ENCODE measurements around the gene GIPC3.
"Not testable (repeated sequence)": the region's sequence is repeated elsewhere in the genome, so short reads cannot be mapped to it uniquely, and the experiment has no call there.

The GIPC3 gene

GRCh38 chr19:3623716-3624115 lies 38.4 kb downstream of the GIPC3 start:
- Histone ChIP-seq H3K9ac (0 out of 2 replicates have a peak overlapping the region, but pooled peaks have one; percentile 94), H3K4me3 (no peak overlapping the region), H3K9me3 (no peaks in the 10 kb centered on the region), H4K20me1 (peaks cover 72% of the 10 kb centered on the region), H3K4me1 (peaks cover 32% of the 10 kb centered on the region), H3K27ac (no peak overlapping the region), H3K27me3 (no peaks in the 10 kb centered on the region), H3K4me2 (no peak overlapping the region), H3K36me3 (peaks cover 53% of the 10 kb centered on the region)
- no peak for TF ChIP-seq Cebpa-rat (IDR thresholded peaks at IDR 0.05)

DNA sequence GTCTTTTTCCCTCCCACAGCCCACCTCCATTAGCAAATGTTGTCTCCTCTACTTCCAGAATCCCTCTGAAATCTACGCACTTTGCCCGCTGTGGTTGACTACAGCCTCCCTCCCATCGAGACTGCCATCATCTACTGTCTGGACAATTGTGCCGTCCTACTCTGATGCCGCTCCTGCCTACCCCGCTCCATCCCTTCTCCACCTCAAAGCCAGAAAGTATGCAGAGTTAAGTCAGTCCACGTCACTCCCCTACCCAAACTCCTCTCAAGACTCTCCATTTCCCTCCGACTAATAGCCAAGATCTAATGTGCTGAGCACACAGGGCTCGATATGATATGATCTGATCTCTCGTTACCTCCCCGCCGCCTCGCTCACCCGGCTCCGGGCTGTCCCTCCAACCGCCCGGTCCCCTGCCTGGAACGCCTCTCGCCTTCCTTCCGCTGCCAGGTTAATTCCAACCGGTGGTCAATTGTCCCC lies 40.8 kb downstream of the GIPC3 start:
- Histone ChIP-seq H3K27ac (peak overlapping the region; percentile 98), H3K27me3 (no peaks in the 10 kb centered on the region), H3K9ac (peak overlapping the region; percentile 94), H3K4me3 (peak overlapping the region; percentile 95), H4K20me1 (peaks cover 55% of the 10 kb centered on the region), H3K4me1 (peaks cover 25% of the 10 kb centered on the region), H3K36me3 (peaks cover 40% of the 10 kb centered on the region), H3K9me3 (no peaks in the 10 kb centered on the region), H3K4me2 (peak overlapping the region; percentile 100)
- TF ChIP-seq Cebpa-rat (IDR thresholded peaks at IDR 0.05) = no peak

DNA sequence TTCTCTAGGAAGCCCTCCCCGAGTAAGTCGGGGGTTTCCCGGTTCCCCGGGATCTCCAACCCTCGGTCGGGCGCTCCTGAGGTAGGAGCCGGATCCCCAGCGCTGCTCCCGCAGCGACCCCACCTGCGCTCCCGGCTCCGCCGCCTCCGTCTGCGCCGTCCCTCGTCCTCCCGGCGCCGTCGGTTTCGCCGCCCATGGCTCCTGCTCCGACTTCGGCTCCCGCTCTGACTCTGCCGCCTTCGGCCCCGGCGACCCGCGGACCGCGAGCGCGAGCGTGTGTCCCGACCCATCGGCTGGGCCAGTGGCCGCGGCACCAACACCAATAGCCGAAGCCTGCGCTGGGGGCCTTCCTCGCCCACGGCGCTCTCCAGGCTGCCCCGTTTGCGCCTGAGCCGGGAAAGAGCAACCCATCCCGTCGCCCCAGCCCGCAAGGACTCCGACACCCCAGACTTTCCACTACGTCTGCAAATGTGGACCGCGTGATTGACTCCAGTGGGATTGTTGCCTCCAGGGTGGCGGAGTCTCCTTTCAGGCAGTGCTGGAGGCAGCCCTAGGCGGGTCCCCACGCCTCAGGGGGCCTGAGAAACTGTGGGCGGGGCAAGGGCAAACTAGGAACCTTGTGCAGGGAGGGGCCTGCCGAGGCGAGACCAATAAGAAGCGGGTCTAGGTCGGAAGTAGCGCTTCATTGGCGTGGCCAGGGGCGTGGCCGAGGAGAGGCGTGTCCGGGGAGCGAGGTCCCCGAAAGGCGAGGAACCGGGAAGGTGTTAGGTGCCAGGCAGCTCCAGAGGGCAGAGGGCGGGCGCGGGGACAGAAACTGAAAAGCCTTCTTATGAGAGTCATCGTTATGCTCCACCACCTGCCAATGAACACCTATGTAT lies 41.4 kb downstream of the GIPC3 start, which contains the start of gene CACTIN:
Gene CACTIN (minus strand): TSS at position 318 of the 878 bp plus-strand sequence. CDS start 28 bp downstream, at position 290.
- peak within 1 kb of the TSS; percentile 98 for H3K27ac ChIP-seq
- H3K4me1 ChIP-seq = peaks cover 30% of the 10 kb centered on the region
- peak within 1 kb of the TSS; percentile 95 for H3K4me3 ChIP-seq
- no peaks in the 10 kb centered on the region for H3K27me3 ChIP-seq
- peaks cover 40% of the 10 kb centered on the region for H3K36me3 ChIP-seq
- peak within 1 kb of the TSS; percentile 94 for H3K9ac ChIP-seq
- no peak for TF ChIP-seq Cebpa-rat (IDR thresholded peaks at IDR 0.05)
- no peaks in the 10 kb centered on the region for H3K9me3 ChIP-seq
- H3K4me2 ChIP-seq = peak within 1 kb of the TSS; percentile 100
- peaks cover 55% of the 10 kb centered on the region for H4K20me1 ChIP-seq

- H3K27me3 ChIP-seq = no peaks in the 10 kb centered on the region
- H3K4me3 ChIP-seq = no peak overlapping the region; the same call in 1 of the 2 replicates
- peak overlapping the region; percentile 100 for H3K4me2 ChIP-seq
- peaks cover 55% of the 10 kb centered on the region for H4K20me1 ChIP-seq
- no peak overlapping the region for H3K27ac ChIP-seq
- H3K9ac ChIP-seq = no peak overlapping the region
- peaks cover 40% of the 10 kb centered on the region for H3K36me3 ChIP-seq
- H3K4me1 ChIP-seq = peaks cover 30% of the 10 kb centered on the region
- no peak for TF ChIP-seq Cebpa-rat (IDR thresholded peaks at IDR 0.05)
- H3K9me3 ChIP-seq = no peaks in the 10 kb centered on the region
Observed at GRCh38 chr19:3627351-3627723, 42.1 kb downstream of the GIPC3 start.

DNA sequence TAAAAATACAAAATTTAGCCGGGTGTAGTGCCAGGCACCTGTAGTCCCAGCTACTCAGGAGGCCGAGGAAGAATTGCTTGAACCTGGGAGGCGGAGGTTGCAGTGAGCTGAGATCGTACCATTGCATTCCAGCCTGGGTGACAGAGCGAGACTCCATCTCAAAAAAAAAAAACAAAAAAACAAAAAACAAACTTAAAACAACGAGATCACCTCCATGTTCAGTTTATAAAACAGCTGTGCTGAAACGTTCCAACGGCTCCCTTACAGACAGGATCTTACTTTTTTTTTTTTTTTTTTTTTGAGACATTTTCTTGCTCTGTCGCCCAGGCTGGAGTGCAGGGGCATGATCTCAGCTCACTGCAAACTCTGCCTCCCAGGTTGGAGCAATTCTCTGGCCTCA lies 43.5 kb downstream of the GIPC3 start:
- not testable (repeated sequence) for H3K27me3 ChIP-seq, H3K27ac ChIP-seq, H3K4me2 ChIP-seq, H3K9me3 ChIP-seq, H3K4me3 ChIP-seq
- Histone ChIP-seq H3K9ac (0 out of 2 replicates have a peak overlapping the region, but pooled peaks have one; percentile 12), H3K36me3 (peaks cover 42% of the 10 kb centered on the region), H3K4me1 (peaks cover 30% of the 10 kb centered on the region), H4K20me1 (peaks cover 43% of the 10 kb centered on the region)

DNA sequence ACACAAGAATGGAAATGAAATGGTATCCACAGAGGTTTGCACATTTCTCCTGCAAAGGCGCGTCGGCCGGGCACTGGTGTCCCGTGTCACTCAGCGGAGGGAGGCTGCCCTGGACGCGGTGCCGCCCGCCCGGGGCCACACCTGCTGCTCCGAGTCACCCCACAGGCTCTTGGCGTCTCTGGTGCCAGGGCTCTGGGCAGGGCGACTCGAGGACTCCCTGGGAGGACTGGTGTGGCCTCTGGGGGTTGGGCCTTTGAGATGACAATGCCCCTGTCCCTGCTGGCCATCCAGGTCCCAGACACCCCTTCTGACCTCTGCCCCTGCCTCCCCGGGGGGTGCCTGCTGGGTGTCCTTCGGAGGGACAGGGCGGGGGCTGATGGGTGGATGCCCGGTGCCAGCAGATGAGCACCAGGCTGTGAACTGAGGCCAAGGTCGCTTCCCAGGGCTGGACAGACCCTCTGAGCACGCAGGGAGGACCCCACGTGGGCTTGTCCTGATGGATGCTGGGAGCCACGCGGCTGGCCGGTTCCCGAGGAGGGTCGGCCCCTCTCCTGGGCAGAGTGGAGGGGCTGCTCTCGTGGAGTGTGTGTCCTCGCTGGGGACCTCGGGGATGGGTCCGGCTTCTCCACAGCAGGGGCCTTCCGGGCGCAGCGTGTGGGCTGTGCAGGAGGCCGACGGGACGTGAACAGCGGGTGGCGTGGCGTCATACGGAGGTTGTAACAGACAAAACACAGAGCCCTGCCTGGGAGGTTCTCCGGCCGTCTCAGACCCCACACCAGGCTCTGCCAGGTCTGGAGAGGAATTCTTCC lies 46.0 kb downstream of the GIPC3 start:
- peak overlapping the region; percentile 24; the same call in 1 of the 2 replicates for H3K4me2 ChIP-seq
- no peaks in the 10 kb centered on the region for H3K9me3 ChIP-seq
- H3K9ac ChIP-seq = peak overlapping the region; percentile 41; the same call in 1 of the 2 replicates
- peaks cover 11% of the 10 kb centered on the region; the same call in 1 of the 2 replicates for H3K4me1 ChIP-seq
- H3K27ac ChIP-seq = no peak overlapping the region
- H3K4me3 ChIP-seq = no peak overlapping the region
- no peaks in the 10 kb centered on the region for H3K27me3 ChIP-seq
- no peak for TF ChIP-seq Cebpa-rat (IDR thresholded peaks at IDR 0.05)
- H3K36me3 ChIP-seq = peaks cover 42% of the 10 kb centered on the region
- H4K20me1 ChIP-seq = peaks cover 19% of the 10 kb centered on the region

DNA sequence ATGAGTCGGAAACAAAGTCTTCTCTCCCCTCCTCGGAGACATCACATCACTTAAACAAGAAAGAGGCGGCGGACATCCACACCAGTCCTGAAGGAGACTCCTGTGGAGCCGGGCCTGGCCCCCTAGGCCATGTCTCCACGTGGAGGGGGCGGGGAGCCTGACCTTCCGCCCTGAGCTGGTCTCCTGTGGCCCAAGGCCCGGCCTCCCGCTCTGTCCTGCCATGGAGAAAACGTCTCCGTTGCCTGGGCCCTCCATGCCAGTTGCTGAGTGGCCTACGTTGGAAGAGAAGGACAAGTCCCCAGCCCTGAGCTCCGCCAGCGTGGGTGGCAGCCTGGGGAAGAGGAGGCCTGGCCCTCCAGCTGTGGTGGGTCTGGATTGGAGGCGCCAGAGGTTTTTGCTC lies 46.8 kb downstream of the GIPC3 start:
- no peaks in the 10 kb centered on the region for H3K27me3 ChIP-seq
- H3K36me3 ChIP-seq = peaks cover 50% of the 10 kb centered on the region
- no peak overlapping the region for H3K4me3 ChIP-seq
- H3K27ac ChIP-seq = no peak overlapping the region
- TF ChIP-seq Cebpa-rat (IDR thresholded peaks at IDR 0.05) = no peak
- H3K9me3 ChIP-seq = no peaks in the 10 kb centered on the region
- H3K9ac ChIP-seq = no peak overlapping the region
- no peak overlapping the region for H3K4me2 ChIP-seq
- peaks cover 18% of the 10 kb centered on the region; the same call in 1 of the 2 replicates for H3K4me1 ChIP-seq
- 0 out of 2 replicates have a peak, but pooled peaks cover 15% of the 10 kb centered on the region for H4K20me1 ChIP-seq

GRCh38 chr19:3632739-3633558 lies 47.7 kb downstream of the GIPC3 start:
- H3K27me3 ChIP-seq = no peaks in the 10 kb centered on the region
- no peak overlapping the region for H3K27ac ChIP-seq
- no peak overlapping the region for H3K4me3 ChIP-seq
- no peak overlapping the region for H3K9ac ChIP-seq
- no peak for TF ChIP-seq Cebpa-rat (IDR thresholded peaks at IDR 0.05)
- peaks cover 56% of the 10 kb centered on the region for H3K36me3 ChIP-seq
- H3K9me3 ChIP-seq = no peaks in the 10 kb centered on the region
- no peak overlapping the region for H3K4me2 ChIP-seq
- peaks cover 20% of the 10 kb centered on the region; the same call in 1 of the 2 replicates for H3K4me1 ChIP-seq
- H4K20me1 ChIP-seq = 0 out of 2 replicates have a peak, but pooled peaks cover 15% of the 10 kb centered on the region

DNA sequence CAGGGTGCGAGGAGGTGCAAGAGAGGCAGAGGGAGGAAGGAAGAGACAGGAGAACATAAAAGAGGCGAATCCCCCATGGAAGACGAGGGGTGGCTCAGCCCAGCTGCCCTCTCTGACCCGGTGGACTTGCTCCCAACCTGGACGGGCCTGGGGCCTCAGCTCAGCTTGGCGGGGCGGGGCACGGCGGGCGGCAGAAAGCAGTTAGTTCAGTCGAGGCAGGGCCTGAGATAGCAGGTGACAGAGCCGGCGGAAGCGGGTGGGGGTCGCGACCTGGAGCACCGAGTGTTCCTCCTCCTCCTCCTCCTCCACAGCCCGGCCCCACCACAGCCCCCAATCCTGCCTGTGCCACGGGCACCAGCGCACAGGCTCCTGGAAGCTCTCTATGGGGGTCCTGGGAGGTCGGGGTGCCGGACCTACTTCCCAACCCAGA lies 48.3 kb downstream of the GIPC3 start:
- no peak overlapping the region for H3K27ac ChIP-seq
- H3K4me3 ChIP-seq = no peak overlapping the region
- H3K36me3 ChIP-seq = peaks cover 63% of the 10 kb centered on the region
- no peak overlapping the region for H3K4me2 ChIP-seq
- no peaks in the 10 kb centered on the region for H3K9me3 ChIP-seq
- H4K20me1 ChIP-seq = 0 out of 2 replicates have a peak, but pooled peaks cover 15% of the 10 kb centered on the region
- no peak overlapping the region for H3K9ac ChIP-seq
- no peak for TF ChIP-seq Cebpa-rat (IDR thresholded peaks at IDR 0.05)
- H3K27me3 ChIP-seq = no peaks in the 10 kb centered on the region
- H3K4me1 ChIP-seq = peaks cover 20% of the 10 kb centered on the region; the same call in 1 of the 2 replicates

Measured in BLaER1 (cell line).